Endothelial cell (in vitro differentiated cells): ENCODE data around the gene FBXL13. TPM values are rescaled to one million over a fixed set of nuclear protein-coding genes. Genes with fewer than 3 reads are reported as not detected.

Source experiments
- DNase-seq: peaks from one replicate; pipeline ENCODE4 v3.0.0; 2021; ENCODE audit warnings: low spot score
- H3K27ac Mint-ChIP-seq: one replicate; pipeline ENCODE4 v1.8.0; 2021; ENCODE audit warnings: mixed read lengths, inconsistent platforms; ENCODE audit not compliant: unreplicated experiment
- H3K27me3 Mint-ChIP-seq: one replicate; pipeline ENCODE4 v1.8.0; 2021; ENCODE audit warnings: mild to moderate bottlenecking, moderate library complexity, mixed read lengths, inconsistent platforms; ENCODE audit not compliant: unreplicated experiment
- H3K36me3 Mint-ChIP-seq: one replicate; pipeline ENCODE4 v1.8.0; 2021; ENCODE audit warnings: mild to moderate bottlenecking, low read depth, mixed read lengths, inconsistent platforms; ENCODE audit not compliant: unreplicated experiment
- H3K4me1 Mint-ChIP-seq: one replicate; pipeline ENCODE4 v1.8.0; 2021; ENCODE audit warnings: mild to moderate bottlenecking, mixed read lengths, inconsistent platforms; ENCODE audit not compliant: unreplicated experiment
- H3K4me3 Mint-ChIP-seq: one replicate; pipeline ENCODE4 v1.8.0; 2021; ENCODE audit warnings: mild to moderate bottlenecking, mixed read lengths, inconsistent platforms; ENCODE audit not compliant: unreplicated experiment
- H3K9me3 Mint-ChIP-seq: one replicate; pipeline ENCODE4 v1.8.0; 2021; ENCODE audit warnings: mixed read lengths, inconsistent platforms; ENCODE audit not compliant: unreplicated experiment
- total RNA-seq: library from RNA; stranded (reverse); fragmentation: NEBNext Ultra II Directional; extraction: Animal tissue kit (Norgen Biotek cat#: 25700); gene quantifications from one replicate; pipeline ENCODE4 v1.2.1, GENCODE V29; 2021; ENCODE audit not compliant: unreplicated experiment
- TF ChIP-seq, protein P1 (sequence below): fragments of 200-600 bp; sonication (generic); IDR thresholded peaks from one replicate; pipeline ENCODE4 v1.5.0; 2021; ENCODE audit warnings: antibody characterized with exemption; ENCODE audit not compliant: unreplicated experiment

Gene FBXL13
- total RNA-seq, 1 donor from 2014 or later = 3.4 TPM

DNA sequence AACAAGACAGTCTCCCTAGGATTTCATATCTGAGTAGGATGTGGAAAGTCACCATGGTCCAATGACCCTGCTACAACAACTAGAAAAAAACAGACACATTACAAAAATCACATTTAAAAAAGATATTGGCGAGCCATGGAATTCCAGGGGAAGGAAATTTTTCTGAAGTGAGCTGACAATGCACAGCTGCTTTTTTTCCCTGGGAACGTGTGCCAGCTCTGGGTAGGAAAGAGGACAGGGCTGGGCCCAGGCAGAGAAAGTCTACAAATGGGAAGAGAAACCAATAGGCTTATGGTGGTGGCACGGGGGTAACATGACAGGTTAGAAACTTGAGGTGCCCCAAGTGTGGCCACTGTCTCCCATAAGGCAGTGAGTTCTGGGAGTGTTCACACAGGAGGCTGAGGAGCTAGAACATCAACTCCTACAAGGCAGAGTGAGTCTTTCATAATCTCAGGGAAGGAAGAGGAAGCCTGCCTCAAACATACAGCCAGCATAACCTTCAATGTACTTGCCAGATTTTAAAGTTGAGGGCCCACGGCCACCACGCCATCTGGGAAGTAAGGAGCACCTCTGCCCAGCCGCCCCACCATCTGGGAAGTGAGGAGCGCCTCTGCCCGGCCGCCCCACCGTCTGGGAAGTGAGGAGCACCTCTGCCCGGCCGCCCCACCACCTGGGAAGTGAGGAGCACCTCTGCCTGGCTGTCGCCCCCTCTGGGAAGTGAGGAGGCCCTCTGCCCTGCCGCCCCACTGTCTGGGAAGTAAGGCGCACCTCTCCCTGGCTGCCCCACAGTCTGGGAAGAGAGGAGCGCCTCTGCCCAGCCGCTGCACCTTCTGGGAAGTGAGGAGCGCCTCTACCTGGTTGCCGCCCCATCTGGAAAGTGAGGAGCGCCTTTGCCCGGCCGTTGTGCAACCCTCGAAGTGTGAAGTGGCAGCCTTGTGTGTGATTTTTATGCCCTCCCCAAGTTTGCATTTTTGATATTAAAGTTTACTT lies 5.9 kb downstream of the FBXL13 start:
- Mint-ChIP-seq H3K27me3 (peaks cover 3% of the 10 kb centered on the region), H3K36me3 (peaks cover 8% of the 10 kb centered on the region), H3K4me1 (peaks cover 1% of the 10 kb centered on the region), H3K9me3 (no peaks in the 10 kb centered on the region), H3K27ac (no peak overlapping the region), H3K4me3 (no peak overlapping the region)
- TF ChIP-seq, protein P1, sequence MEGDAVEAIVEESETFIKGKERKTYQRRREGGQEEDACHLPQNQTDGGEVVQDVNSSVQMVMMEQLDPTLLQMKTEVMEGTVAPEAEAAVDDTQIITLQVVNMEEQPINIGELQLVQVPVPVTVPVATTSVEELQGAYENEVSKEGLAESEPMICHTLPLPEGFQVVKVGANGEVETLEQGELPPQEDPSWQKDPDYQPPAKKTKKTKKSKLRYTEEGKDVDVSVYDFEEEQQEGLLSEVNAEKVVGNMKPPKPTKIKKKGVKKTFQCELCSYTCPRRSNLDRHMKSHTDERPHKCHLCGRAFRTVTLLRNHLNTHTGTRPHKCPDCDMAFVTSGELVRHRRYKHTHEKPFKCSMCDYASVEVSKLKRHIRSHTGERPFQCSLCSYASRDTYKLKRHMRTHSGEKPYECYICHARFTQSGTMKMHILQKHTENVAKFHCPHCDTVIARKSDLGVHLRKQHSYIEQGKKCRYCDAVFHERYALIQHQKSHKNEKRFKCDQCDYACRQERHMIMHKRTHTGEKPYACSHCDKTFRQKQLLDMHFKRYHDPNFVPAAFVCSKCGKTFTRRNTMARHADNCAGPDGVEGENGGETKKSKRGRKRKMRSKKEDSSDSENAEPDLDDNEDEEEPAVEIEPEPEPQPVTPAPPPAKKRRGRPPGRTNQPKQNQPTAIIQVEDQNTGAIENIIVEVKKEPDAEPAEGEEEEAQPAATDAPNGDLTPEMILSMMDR = no peak
- no peak for DNase-seq

GRCh38 chr7:103065667-103066066 lies 8.9 kb downstream of the FBXL13 start:
- Mint-ChIP-seq H3K27me3 (no peaks in the 10 kb centered on the region), H3K36me3 (peaks cover 7% of the 10 kb centered on the region), H3K27ac (no peak overlapping the region), H3K4me3 (no peak overlapping the region), H3K4me1 (no peaks in the 10 kb centered on the region), H3K9me3 (no peaks in the 10 kb centered on the region)
- DNase-seq = peak; percentile 74
- TF ChIP-seq, protein P1 = peak; percentile 70

GRCh38 chr7:103063895-103064294 lies 10.7 kb downstream of the FBXL13 start:
- Mint-ChIP-seq H3K36me3 (peaks cover 7% of the 10 kb centered on the region), H3K9me3 (no peaks in the 10 kb centered on the region), H3K4me1 (no peaks in the 10 kb centered on the region), H3K27me3 (no peaks in the 10 kb centered on the region), H3K27ac (no peak overlapping the region), H3K4me3 (no peak overlapping the region)
- no peak for DNase-seq
- TF ChIP-seq, protein P1 = no peak

- no peaks in the 10 kb centered on the region for H3K4me1 Mint-ChIP-seq
Measured at GRCh38 chr7:103059471-103059870, 15.1 kb downstream of the FBXL13 start.

More at GRCh38 chr7:103059471-103059870, 15.1 kb downstream of the FBXL13 start:
- no peak for DNase-seq
- no peak overlapping the region for H3K4me3 Mint-ChIP-seq
- no peaks in the 10 kb centered on the region for H3K36me3 Mint-ChIP-seq
- TF ChIP-seq, protein P1 = no peak
- H3K27ac Mint-ChIP-seq = no peak overlapping the region
- no peaks in the 10 kb centered on the region for H3K9me3 Mint-ChIP-seq
- no peaks in the 10 kb centered on the region for H3K27me3 Mint-ChIP-seq
